PFSK-1 (cell line): ENCODE results near the gene KXD1.

Experiments used
- POLR2AphosphoS5 ChIP-seq: IDR thresholded peaks from 2 replicates; pipeline ENCODE4 v1.6.1; 2012; ENCODE audit warnings: low read depth, mild to moderate bottlenecking, control low read depth, low read length, moderate library complexity
- SIN3A ChIP-seq: IDR thresholded peaks from 2 replicates; pipeline ENCODE4 v1.6.1; 2012; ENCODE audit warnings: mild to moderate bottlenecking, low read length, moderate library complexity, borderline replicate concordance; ENCODE audit not compliant: insufficient read depth
- TAF1 ChIP-seq: IDR thresholded peaks from 2 replicates; pipeline ENCODE4 v1.6.1; 2012; ENCODE audit warnings: low read length, control low read depth, borderline replicate concordance; ENCODE audit not compliant: insufficient read depth

DNA sequence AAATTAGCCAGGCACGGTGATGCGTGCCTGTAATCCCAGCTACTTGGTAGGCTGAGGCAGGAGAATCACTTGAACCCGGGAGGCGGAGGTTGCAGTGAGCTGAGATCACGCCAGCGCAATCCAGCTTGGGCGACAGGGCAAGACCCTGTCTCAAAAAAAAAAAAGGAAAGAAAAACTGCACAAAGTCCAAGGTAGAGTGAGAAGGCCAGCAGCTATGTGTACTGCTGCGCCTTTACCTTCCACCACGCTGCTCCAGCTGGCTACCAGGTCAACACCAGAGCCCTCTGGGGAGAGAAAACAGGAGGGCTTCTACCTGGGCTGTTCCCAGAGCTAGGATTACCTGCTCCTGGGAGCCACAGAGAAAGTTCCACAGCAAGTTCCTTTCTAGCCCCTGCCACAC, 39.0 kb upstream of the KXD1 start:
- TF ChIP-seq TAF1 = no peak
- no peak for TF ChIP-seq SIN3A
- TF ChIP-seq POLR2AphosphoS5 = no peak
